Activated T-cell treated with anti-CD3 and anti-CD28 coated beads, Interleukin-2, amount 50 U/mL, for 1 hour (primary cell): Measurements from ENCODE around the gene SAE1.
"Not testable (repeated sequence)": the region's sequence is repeated elsewhere in the genome, so short reads cannot be mapped to it uniquely, and the experiment has no call there.

Experiments
- DNase-seq: peaks from one replicate; pipeline ENCODE4 v3.0.0-alpha.2; 2020

The SAE1 gene

DNA sequence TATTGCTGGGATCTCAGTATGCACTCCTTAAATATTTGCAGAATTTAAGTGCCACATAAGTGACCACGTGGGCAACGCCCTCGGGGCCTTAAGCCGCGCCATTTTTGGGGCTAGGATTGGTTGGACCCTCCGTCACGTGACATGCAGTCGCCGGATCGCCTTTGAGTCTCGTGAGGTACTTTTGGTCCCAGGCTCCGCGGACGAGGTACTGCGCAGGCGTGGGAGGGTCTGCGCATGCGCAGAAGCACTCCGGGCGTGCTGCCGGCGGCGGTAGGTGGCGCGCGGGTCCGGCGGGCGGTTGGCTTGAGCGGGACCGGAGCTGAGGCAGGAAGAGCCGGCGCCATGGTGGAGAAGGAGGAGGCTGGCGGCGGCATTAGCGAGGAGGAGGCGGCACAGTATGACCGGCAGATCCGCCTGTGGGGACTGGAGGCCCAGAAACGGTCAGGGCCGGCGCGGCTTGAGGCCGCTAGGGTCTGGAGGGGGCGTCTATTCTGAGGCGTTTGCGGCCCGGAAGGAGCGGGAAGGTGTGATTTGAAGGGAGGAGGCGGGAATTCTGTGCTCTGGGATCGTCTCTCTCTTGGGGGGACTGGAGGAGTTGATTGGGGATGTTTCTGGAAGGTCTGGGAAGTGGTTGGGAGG, at the start of gene SAE1:
SAE1 (plus strand) TSS at position 247 of the 639 bp plus-strand sequence; CDS start at position 343, 96 bp downstream.
- DNase-seq = peak; percentile 93

DNA sequence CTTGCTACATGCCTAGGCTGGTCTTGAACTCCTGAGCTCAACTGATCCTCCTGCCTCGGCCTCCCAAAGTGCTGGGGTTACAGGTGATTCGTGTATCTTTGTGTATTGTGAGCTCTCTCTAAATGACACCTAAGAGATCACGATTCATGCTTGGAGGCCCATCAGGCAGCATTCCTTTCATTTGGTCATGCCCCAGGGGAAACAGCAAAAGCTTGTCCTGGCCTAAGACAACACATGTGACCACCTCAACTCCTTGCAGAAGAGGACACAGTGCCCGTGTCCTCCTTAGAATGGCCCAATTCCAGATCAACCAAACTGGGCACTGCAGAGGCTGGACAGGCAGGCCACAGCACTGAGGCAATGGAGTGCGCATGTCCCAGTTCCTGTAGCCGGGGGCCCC, 49.5 kb upstream of the SAE1 start:
- DNase-seq = no peak

DNA sequence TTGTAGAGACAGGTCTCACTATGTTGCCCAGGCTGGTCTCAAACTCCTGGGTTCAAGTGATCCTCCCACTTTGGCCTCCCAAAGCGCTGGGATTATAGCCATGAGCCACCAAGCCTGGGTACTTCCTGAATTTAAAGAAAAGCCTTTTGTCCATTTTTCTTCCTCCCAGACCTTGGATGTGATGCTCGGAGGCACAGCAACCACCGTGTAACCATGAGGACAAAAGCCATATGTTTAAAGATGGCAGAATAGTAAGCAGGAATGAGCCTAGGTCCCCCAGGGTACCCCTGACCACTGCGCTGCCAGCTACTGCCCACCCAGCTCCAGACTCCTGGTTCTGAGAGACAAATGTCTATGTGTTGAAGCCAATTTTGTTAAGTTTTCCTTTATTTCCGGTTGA, 48.1 kb upstream of the SAE1 start:
- no peak for DNase-seq

DNA sequence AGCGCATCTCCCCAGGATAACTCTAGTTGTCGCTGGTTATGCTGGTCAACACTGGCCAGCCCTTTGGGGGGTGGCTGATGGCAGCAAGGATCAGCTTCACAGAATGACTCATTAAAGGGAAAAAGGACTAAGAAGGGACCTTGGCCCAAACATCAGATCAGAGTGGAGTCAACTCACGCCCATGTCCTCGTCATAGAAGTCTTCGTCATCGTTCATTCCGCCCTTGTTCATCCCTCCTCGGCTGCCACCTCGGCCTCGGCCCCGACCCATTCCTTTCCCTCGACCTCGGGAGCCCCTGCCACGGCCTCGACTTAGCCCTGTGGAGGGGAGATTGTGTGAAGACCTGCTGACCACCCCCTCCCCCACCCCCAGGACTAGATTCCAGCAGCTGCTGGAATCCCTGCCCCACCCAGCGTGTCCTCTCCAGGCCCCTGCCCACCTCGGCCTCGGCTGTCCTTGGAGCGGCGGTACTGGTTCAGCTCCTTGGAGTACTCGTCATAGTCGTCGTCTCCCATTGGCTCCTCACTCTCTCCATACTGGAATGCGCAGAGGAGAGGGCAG, 45.7 kb upstream of the SAE1 start:
- no peak for DNase-seq

DNA sequence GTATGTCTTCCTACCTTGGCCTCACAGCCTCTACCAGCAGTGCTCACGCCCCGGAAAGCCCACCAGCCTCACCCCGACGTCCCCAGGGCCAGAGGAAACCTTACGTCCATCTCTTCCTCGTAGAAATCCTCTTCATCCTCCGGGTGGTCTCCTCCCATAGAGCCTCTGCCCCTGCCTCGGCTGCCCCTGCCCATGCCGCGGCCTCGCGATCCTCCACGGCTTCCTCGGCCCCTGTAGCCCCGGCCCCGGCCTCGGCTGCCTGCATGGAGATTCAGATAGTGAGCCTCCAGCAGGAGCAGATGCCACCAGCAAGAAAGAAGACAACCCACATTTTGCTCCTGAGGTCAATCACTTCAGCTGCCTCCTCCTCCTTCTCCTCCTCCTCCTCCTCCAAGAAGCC, 44.4 kb upstream of the SAE1 start:
- no peak for DNase-seq

DNA sequence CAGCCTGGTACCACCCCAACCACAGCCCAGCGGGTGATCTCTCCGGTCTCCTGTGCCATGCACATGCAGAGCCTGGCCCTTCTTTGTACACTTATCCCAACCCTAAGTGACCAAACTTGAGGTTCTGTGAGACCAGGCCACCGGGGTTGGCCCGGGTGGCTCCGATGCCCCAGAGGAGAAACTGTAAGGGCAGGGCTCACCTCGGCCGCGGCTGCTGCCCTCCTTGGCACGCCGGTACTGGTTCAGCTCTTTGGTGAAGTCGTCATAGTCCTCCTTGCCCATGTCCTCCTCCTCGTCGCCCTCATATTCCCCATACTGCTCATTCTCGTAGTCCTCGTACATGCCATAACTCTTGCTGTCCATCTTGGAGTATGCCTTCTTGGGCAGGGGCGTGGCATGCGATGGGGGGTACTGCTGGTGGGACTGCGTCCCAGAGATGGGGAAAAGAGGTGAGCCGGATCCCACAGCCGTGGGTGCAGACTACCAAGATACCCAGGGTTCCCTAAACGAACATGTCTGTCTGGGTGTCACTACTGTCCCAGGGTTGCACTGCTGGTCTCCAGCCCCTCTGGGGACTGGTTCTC, 40.8 kb upstream of the SAE1 start:
- DNase-seq = no peak

DNA sequence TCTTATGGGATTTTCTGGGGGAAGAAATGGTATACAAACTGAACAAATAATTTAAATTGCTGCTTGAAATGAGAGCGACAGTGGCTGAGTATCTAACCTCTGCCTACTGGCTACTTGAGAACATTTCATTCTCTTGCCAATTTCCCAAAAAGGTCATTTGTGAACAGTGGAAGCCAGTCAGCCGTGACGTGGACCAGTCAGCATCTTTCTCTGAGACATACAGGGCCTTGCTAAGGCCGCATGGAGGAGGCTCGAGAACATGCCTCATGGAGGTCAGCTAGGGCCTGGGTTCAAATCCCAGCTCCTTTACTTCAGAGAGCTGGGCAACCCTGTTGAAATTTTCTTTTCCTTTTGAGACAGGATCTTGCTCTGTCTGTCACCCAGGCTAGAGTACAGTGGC, 37.4 kb upstream of the SAE1 start:
- DNase-seq = no peak

DNA sequence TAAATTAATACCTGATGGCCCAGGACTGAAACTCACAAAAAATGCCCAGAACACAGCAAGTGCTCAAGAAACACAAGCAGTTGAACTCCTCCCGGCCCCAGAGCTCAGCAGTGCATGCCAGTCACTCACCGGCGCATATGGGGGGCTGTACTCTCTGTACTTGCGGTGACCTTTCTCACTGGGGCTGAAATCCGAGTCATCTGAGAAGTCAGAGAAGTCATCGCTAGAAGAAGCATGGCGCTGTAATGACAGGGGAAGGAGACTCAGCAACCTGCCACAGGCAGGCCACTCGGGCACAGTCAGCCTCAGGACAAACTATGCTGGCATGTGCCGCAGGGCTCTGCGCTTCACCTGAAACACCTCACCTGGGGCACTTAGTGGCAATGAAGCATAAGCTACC, 36.8 kb upstream of the SAE1 start:
- no peak for DNase-seq

DNA sequence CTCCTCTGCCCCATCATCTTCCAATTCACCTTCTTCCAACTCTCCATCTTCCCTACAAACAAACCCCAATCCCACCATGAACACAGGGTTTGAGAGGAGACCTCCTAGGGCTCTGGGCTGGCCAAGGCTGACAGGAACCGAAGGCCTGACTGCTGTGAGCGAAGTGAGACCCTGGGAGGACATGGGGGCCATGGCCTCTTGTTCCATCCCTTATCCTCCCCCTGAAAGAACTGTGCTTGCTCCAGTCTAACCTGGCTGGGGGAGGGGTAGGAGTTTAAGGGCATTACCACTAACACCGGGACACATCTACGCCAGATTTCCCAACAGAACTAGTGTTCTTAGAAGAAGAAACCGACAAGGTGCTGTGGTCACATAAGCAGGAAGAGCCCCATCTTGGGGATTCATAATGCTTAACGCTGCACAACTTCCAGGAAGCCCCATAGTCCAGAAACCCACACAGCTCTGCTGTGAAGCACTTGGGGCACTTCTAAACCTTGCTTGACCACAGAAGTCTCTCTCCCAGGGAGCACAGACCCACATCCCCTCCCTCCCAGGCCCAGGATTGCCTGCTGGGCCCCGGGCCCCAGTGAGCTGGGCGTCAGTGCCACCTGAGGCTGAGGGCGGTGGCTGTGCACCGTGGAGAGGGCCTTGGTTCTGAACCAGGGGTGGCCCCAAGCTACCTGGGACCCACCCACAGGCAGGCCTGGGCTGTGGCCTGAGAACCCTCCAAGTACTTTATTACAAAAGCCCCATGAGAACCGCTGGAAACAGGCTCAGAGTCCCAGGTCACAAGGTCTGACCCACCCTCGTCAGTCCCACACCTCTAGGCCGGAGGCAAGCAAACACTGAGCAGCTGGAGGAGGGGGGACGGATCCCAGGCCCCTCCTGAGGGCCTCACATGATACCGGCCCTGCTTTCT, 35.8 kb upstream of the SAE1 start:
- DNase-seq = peak; percentile 54

DNA sequence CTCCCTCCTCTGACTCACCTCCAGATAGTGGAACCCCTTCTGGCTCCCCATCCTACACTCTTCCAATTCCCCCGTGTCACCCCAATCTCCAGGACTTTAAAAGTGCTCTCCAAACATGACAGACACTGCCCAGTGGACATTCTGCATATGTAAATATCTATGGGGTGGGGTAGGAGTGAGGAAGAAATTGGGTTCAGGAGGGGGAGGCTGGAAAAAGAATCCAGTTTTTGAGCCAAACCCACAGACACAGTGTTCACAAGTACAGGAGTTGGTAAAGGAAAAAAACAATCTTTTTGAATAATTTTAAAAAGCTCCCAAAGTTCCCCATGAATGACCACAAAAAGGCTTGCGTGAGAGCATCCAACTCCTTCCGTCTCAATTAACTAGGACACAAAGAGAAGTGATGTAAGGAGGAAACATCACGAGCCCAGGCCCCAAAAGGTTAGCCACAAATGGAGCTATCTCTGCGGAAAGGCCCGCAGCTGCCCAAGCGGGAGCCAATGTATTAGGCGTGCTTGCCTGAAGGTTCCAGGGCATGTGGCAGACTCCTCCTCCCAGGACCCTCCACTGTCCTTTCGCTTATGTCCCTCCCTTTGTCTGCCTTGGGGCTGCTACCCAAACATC, 35.0 kb upstream of the SAE1 start:
- no peak for DNase-seq

DNA sequence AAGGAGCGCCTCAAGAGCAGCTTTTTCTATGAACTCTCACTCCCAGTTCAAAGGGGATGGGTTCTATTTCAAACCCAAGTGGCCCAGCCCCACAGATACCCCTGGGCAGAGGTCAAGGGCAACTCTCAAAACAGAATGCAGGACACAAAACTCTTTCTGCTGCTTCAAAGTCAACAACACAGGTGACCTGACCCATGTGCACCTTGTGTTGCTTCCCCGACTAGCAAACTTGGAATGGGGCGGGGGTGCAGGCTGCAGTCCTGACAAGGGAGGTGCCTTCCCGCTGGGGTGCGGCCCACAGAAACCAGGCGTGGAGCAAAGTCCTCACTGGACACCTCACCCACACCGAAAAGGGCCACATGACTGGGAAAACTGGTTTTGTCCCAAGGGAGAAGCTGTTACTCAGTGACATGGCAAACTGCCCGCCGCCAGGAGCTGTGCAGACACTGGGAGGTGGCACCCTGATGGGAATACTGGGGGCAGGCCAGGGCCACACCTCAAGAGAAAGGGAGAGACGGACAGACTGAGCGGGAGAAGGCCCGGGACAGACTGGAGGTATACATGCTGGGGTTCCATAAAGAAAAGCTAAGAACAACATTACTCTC, 34.4 kb upstream of the SAE1 start:
- DNase-seq = no peak

DNA sequence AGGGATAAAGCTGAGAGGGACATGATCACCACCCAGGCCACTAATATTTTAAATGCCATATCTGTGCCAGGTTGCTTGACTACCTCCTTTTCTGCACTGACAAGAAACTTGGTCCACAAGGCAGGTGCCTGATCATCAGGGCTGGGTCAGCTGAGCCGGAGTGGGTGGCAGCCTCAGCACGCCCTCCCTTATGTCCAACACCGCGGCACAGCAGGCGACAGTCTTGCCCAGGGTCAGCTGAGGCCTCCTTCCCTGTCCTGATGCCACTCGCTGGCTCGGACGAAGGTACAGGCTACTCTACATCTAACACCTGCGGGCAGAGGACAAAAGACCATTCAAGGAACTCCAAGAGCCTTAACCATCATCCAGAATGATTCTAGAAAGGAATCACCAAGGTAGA, 33.9 kb upstream of the SAE1 start:
- DNase-seq = no peak

DNA sequence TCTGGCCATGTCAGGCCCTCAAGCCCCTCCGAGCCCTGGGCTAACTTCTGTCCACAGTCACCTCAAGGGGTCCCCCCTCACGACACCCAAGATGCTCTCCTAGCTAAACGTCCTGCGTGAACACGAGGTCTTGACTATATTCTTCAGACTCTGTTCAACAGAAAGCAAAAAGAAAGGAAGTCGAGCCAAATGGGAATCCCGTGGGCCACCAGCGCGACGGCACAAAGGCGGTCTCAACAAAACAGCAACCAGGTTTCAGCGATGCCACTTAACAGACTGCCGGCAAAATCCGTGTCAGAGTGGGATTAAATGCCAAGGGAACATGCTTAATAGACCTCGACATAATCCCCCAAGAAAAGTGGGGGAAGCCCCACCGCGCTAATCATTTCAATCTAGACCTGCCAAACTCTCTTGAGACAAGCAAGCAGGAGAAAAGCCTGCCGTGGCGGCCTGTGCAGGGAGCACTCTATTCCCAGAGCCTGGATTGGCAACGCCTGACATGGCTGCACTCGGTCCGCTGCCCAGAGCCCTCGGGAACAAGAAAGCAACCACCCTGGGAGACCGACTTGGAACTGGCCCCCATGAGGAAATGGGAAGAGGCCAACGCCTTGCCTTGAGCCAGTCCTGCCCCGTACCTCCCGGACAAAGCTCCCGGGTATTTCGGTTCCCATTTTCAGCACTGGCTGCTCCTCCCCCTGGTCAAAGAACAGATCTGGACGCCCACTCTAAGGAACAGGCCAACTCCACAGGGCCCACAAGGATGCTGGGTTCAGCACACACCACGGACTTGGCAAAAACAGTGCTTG, 33.0 kb upstream of the SAE1 start:
- no peak for DNase-seq

DNA sequence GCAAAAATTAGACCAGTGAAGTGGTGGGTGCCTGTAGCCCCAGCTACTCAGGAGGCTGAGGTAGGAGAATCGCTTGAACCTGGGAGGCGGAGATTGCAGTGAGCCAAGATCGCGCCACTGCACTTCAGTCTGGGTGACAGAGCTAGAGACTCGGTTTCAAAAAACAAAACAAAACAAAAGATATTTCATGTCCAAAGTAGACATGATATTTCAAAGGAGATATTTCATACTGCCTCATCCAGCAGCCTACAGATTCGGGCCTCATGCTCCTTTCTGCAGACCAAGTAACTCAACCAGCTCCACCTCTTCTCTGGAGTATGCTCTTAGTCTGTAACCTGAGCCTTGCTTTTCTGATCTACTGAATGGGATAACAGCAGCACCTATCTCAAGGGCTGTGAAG, 32.0 kb upstream of the SAE1 start:
- no peak for DNase-seq

DNA sequence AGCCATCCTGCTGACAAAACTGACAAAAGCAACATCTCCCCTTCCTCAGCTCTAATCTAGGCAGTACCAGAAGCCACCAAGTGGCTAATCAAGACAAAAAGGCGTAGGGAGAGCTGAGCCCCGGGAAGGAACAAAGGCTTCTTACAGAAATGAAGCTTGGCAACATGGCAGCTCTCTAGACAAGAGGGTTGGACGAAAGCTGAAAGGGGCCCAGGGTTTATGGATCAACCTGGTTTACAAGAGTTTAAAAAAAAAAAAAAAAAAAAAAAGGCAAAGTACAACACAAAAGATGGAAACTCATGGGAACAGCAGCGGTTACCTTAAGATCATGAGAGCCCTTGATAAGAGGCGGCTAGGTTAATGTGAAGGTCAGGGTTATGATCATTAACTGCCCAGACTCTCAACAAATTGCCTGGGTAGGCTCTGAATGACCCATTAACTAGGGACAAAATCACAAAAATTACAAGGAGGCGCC, 31.0 kb upstream of the SAE1 start:
- DNase-seq = no peak

DNA sequence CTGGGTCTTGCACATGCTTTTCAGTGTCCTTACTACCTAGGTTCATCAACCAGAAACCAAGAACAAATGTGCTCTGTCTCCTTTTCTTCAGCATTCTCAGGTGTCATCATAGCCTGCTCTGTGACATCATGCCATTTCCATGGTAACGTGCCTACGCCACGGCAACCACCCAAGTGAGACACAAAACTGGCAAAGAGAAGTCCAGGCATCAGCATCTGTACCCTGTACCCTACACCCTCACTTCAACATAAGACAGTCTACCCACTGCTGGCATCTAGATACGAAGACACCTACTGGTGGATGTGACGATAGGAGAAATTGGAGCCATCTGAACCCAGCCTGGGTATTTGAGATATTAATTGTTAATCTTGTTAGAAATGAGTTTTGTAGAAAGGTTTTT, 30.3 kb upstream of the SAE1 start:
- no peak for DNase-seq

DNA sequence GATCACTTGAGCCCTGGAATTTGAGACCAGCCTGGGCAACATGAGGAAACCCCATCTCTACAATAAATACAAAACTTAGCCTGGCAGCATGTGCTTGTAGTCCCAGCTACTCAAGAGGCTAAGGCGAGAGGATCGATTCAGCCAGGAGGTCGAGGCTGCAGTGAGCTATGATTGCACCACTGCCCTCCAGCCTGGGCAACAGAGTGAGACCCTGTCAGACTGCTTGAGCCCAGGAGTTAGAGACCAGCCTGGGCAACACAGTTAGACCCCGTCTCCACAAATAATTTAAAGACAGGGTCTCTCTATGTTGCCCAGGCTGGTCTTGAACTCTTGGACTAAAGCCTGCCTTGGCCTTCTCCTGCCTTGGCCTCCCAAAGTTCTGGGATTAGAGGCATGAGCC, 29.5 kb upstream of the SAE1 start:
- not testable (repeated sequence) for DNase-seq

DNA sequence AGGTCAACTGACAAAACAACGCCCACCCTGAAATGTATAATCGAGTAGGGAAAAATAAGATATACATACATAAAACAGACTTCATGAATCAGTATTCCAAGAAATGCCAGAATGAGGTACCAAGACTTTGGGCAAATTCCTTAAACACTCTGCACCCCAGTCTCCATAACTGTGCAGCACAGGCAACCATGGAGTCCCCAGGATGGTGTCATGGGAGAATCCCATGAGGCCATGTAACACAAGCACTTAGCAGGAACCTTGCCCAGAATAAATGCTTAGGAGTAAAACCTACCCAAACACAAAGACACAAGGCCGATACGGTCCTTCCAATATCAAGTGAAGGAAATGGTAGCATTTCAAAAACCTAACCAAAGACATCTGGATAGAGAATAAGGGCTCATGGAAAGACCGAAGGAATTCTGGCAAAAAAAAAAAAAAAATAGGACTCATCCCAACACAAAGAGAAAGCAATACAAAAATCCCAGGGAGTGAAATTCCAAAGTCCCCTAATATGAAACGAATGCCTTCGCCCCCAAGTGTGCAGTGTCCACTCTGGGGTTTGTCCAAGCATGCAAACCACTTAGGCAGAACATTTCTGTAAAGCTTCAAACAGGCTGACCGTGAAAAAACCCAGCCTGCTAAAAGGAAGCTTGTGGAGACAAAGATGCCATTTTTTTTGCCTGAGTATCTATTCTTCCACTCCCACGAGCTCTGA, 28.1 kb upstream of the SAE1 start:
- no peak for DNase-seq

DNA sequence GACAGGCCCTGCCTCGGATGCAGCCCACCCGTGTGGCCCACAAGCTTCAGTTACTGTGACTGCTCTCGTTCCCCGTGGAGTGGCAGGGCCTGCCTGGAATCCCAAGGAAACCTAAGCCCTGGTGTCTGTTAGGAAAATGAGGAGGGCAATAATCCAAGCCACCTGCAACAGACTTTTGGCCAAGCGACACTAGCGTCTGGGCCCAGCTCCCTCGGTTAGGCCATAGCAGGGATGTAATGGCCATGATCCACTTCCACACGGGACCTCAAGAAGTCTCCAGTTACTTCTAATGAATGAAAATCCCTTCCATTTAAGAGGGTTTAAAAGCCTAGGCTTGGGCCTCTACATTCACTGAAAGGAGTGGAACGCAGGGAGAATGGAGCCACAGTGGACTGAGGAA, 26.0 kb upstream of the SAE1 start:
- DNase-seq = no peak

DNA sequence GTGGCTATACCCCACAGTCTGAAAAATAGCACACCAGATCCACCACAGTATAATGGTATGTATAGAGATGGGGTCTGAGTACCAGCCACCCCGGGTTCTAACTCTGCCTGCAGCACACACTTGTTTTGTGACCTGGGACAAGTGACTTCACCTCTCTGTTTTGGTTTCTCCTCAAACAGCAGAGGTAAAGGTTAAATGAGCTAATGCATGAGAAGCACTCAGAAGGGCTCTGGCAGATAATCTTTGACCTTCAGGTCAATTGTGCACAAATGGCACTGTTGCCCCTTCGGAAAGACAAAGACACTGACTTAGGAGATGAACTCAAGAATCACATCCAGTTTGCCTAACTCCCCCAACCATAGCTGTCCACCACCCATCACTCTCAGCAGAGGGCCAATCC, 24.8 kb upstream of the SAE1 start:
- DNase-seq = no peak

DNA sequence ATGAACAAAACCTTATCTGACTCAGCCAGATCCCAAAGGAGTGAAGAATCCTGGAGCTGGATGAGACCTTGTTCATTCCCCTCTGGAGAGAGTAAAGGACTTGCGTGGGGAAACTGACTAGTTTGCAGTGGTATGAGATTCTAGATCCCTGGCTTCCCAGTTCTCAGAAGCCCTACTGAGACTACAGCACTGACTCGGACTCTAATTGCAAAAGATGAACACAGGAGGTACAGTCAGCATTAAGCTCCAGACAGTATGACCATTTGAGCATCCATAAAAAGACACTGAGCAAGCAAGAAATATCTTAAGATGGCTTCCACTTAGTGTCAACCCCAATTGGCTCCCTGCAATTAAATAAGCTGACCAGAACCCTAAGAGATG, 23.8 kb upstream of the SAE1 start:
- no peak for DNase-seq
